ENCODE data around the gene SMTN. TPM values are rescaled to one million over a fixed set of nuclear protein-coding genes. Genes with fewer than 3 reads are reported as not detected.
"Not testable (repeated sequence)": the region's sequence is repeated elsewhere in the genome, so short reads cannot be mapped to it uniquely, and the experiment has no call there.

SMTN gene
- total RNA-seq, 1 experiment from 2014 or later, result 23.5 TPM

GRCh38 chr22:31046539-31047226, 34.4 kb upstream of the SMTN start:
- DNase-seq, result no peak
- H2AFZ ChIP-seq (ENCODE audit: low read length), result no peak overlapping the region
- no peaks in the 10 kb centered on the region for H3K9me2 ChIP-seq (replicated peaks; ENCODE audit: insufficient read depth, low read length)
- no peaks in the 10 kb centered on the region for H4K20me1 ChIP-seq (ENCODE audit: insufficient read depth, low read depth, low read length)
- no peaks in the 10 kb centered on the region for H3K36me3 ChIP-seq (ENCODE audit: insufficient read depth, low read length)
- H3K4me3 ChIP-seq (ENCODE audit: low read length), result no peak overlapping the region
- no peaks in the 10 kb centered on the region for H3K79me2 ChIP-seq (ENCODE audit: low read length)
- H3K9me3 ChIP-seq (ENCODE audit: low read length), result no peaks in the 10 kb centered on the region
- no peak overlapping the region for H3K9ac ChIP-seq (ENCODE audit: low read length)
- H3K4me1 ChIP-seq (ENCODE audit: low read length), result no peaks in the 10 kb centered on the region
- H3K4me2 ChIP-seq (ENCODE audit: low read depth, low read length, poor library complexity, severe bottlenecking), result no peak overlapping the region
- no peak overlapping the region for H3K27ac ChIP-seq (ENCODE audit: low read length)
- H3K27me3 ChIP-seq (ENCODE audit: low read length), result no peaks in the 10 kb centered on the region

DNA sequence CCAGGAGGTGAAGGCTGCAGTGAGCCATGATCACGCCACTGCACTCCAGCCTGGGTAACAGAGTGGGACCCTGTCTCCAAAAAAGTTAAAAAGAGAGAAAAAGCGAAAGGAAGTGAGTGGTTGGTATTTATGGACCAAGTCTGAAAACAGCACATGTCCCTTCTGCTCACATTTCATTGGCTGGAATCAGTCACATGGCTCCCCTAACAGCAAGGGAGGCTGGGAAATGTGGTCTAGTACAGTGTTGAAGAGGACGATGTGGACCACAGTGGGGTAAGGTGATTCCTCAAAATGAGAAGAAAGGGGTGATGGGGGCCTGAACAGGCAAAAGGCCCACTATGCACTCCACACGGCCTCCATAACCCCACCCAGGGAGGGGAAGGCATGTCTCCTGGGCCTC, 32.5 kb upstream of the SMTN start:
- H3K9me3 ChIP-seq (ENCODE audit: low read length), result no peaks in the 10 kb centered on the region
- no peak overlapping the region for H3K9ac ChIP-seq (ENCODE audit: low read length)
- no peaks in the 10 kb centered on the region for H3K36me3 ChIP-seq (ENCODE audit: insufficient read depth, low read length)
- no peak overlapping the region for H3K4me2 ChIP-seq (ENCODE audit: low read depth, low read length, poor library complexity, severe bottlenecking)
- H4K20me1 ChIP-seq (ENCODE audit: insufficient read depth, low read depth, low read length), result no peaks in the 10 kb centered on the region
- H3K79me2 ChIP-seq (ENCODE audit: low read length), result no peaks in the 10 kb centered on the region
- peak; percentile 59 for DNase-seq
- no peaks in the 10 kb centered on the region for H3K9me2 ChIP-seq (replicated peaks; ENCODE audit: insufficient read depth, low read length)
- no peak overlapping the region for H3K27ac ChIP-seq (ENCODE audit: low read length)
- no peak overlapping the region for H2AFZ ChIP-seq (ENCODE audit: low read length)
- no peaks in the 10 kb centered on the region for H3K27me3 ChIP-seq (ENCODE audit: low read length)
- H3K4me3 ChIP-seq (ENCODE audit: low read length), result no peak overlapping the region
- H3K4me1 ChIP-seq (ENCODE audit: low read length), result no peaks in the 10 kb centered on the region

GRCh38 chr22:31049815-31050420, 31.2 kb upstream of the SMTN start:
- no peak for DNase-seq
- H3K9me2 ChIP-seq (replicated peaks; ENCODE audit: insufficient read depth, low read length), result no peaks in the 10 kb centered on the region
- no peaks in the 10 kb centered on the region for H4K20me1 ChIP-seq (ENCODE audit: insufficient read depth, low read depth, low read length)
- H3K36me3 ChIP-seq (ENCODE audit: insufficient read depth, low read length), result no peaks in the 10 kb centered on the region
- H3K9me3 ChIP-seq (ENCODE audit: low read length), result no peaks in the 10 kb centered on the region
- no peaks in the 10 kb centered on the region for H3K4me1 ChIP-seq (ENCODE audit: low read length)
- H3K4me2 ChIP-seq (ENCODE audit: low read depth, low read length, poor library complexity, severe bottlenecking), result no peak overlapping the region
- no peak overlapping the region for H2AFZ ChIP-seq (ENCODE audit: low read length)
- H3K27me3 ChIP-seq (ENCODE audit: low read length), result no peaks in the 10 kb centered on the region
- no peak overlapping the region for H3K27ac ChIP-seq (ENCODE audit: low read length)
- H3K79me2 ChIP-seq (ENCODE audit: low read length), result no peaks in the 10 kb centered on the region
- no peak overlapping the region for H3K4me3 ChIP-seq (ENCODE audit: low read length)
- no peak overlapping the region for H3K9ac ChIP-seq (ENCODE audit: low read length)

- Histone ChIP-seq H3K27me3 (ENCODE audit: low read length) (no peaks in the 10 kb centered on the region), H3K4me1 (ENCODE audit: low read length) (no peaks in the 10 kb centered on the region), H3K27ac (ENCODE audit: low read length) (no peak overlapping the region), H4K20me1 (ENCODE audit: insufficient read depth, low read depth, low read length) (no peaks in the 10 kb centered on the region), H2AFZ (ENCODE audit: low read length) (no peak overlapping the region), H3K9me3 (ENCODE audit: low read length) (no peaks in the 10 kb centered on the region), H3K36me3 (ENCODE audit: insufficient read depth, low read length) (no peaks in the 10 kb centered on the region), H3K79me2 (ENCODE audit: low read length) (no peaks in the 10 kb centered on the region), H3K9me2 (replicated peaks; ENCODE audit: insufficient read depth, low read length) (no peaks in the 10 kb centered on the region), H3K9ac (ENCODE audit: low read length) (no peak overlapping the region), H3K4me2 (ENCODE audit: low read depth, low read length, poor library complexity, severe bottlenecking) (no peak overlapping the region), H3K4me3 (ENCODE audit: low read length) (no peak overlapping the region)
- no peak for DNase-seq
Measured at GRCh38 chr22:31055117-31055634, 25.9 kb upstream of the SMTN start.

- Histone ChIP-seq H3K27ac (ENCODE audit: low read length) (no peak overlapping the region), H3K4me3 (ENCODE audit: low read length) (no peak overlapping the region), H3K4me1 (ENCODE audit: low read length) (no peaks in the 10 kb centered on the region), H3K4me2 (ENCODE audit: low read depth, low read length, poor library complexity, severe bottlenecking) (no peak overlapping the region), H3K27me3 (ENCODE audit: low read length) (no peaks in the 10 kb centered on the region), H3K9me2 (replicated peaks; ENCODE audit: insufficient read depth, low read length) (no peaks in the 10 kb centered on the region), H3K36me3 (ENCODE audit: insufficient read depth, low read length) (no peaks in the 10 kb centered on the region), H3K9ac (ENCODE audit: low read length) (no peak overlapping the region), H3K9me3 (ENCODE audit: low read length) (no peaks in the 10 kb centered on the region), H3K79me2 (ENCODE audit: low read length) (no peaks in the 10 kb centered on the region), H4K20me1 (ENCODE audit: insufficient read depth, low read depth, low read length) (no peaks in the 10 kb centered on the region), H2AFZ (ENCODE audit: low read length) (no peak overlapping the region)
- DNase-seq, result no peak
Measured at GRCh38 chr22:31055635-31056159, 25.4 kb upstream of the SMTN start.

DNA sequence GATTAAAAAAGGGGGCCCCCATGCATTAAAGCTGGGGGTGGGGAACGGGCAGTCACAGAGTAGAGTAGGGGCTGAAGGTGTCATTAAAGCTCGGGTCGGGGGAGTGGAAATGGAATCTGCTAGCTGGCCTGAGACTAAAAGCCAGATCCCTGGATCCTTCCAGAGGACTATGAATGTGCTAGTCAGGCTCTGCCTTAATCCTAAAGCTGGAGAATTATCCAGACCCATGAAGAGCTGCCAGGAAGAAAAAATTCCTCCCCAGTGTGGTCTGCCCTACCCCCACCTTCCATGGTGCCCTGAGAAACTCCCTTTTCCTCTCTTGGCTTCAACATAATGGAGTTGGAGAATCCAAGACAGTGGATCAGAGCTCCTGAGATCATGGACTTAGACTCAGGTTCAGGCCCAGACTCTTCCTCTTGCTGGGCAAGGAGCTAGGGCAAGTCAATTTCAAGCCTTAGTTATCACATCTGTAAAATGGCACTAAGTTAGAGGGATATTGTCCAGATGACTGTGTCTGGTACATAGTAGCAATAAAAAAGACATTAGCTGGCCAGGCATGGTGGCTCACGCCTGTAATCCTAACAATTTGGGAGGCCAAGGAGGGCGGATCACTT, 24.0 kb upstream of the SMTN start:
- Histone ChIP-seq H2AFZ (ENCODE audit: low read length) (no peak overlapping the region), H3K79me2 (ENCODE audit: low read length) (no peaks in the 10 kb centered on the region), H3K27ac (ENCODE audit: low read length) (no peak overlapping the region), H3K9me3 (ENCODE audit: low read length) (no peaks in the 10 kb centered on the region), H3K4me2 (ENCODE audit: low read depth, low read length, poor library complexity, severe bottlenecking) (no peak overlapping the region), H3K9me2 (replicated peaks; ENCODE audit: insufficient read depth, low read length) (no peaks in the 10 kb centered on the region), H4K20me1 (ENCODE audit: insufficient read depth, low read depth, low read length) (no peaks in the 10 kb centered on the region), H3K9ac (ENCODE audit: low read length) (no peak overlapping the region), H3K4me1 (ENCODE audit: low read length) (no peaks in the 10 kb centered on the region; the same call in 1 of the 2 replicates), H3K27me3 (ENCODE audit: low read length) (no peaks in the 10 kb centered on the region), H3K36me3 (ENCODE audit: insufficient read depth, low read length) (no peaks in the 10 kb centered on the region), H3K4me3 (ENCODE audit: low read length) (no peak overlapping the region)
- DNase-seq, result no peak

- H4K20me1 ChIP-seq (ENCODE audit: insufficient read depth, low read depth, low read length); H3K9ac ChIP-seq (ENCODE audit: low read length); H3K36me3 ChIP-seq (ENCODE audit: insufficient read depth, low read length); H3K4me2 ChIP-seq (ENCODE audit: low read depth, low read length, poor library complexity, severe bottlenecking); H2AFZ ChIP-seq (ENCODE audit: low read length); DNase-seq; H3K79me2 ChIP-seq (ENCODE audit: low read length); H3K9me3 ChIP-seq (ENCODE audit: low read length); H3K9me2 ChIP-seq (replicated peaks; ENCODE audit: insufficient read depth, low read length); H3K27ac ChIP-seq (ENCODE audit: low read length); H3K27me3 ChIP-seq (ENCODE audit: low read length); H3K4me3 ChIP-seq (ENCODE audit: low read length): not testable (repeated sequence)
- H3K4me1 ChIP-seq (ENCODE audit: low read length), result peaks cover 17% of the 10 kb centered on the region
Measured at GRCh38 chr22:31059663-31060062, 21.5 kb upstream of the SMTN start.

DNA sequence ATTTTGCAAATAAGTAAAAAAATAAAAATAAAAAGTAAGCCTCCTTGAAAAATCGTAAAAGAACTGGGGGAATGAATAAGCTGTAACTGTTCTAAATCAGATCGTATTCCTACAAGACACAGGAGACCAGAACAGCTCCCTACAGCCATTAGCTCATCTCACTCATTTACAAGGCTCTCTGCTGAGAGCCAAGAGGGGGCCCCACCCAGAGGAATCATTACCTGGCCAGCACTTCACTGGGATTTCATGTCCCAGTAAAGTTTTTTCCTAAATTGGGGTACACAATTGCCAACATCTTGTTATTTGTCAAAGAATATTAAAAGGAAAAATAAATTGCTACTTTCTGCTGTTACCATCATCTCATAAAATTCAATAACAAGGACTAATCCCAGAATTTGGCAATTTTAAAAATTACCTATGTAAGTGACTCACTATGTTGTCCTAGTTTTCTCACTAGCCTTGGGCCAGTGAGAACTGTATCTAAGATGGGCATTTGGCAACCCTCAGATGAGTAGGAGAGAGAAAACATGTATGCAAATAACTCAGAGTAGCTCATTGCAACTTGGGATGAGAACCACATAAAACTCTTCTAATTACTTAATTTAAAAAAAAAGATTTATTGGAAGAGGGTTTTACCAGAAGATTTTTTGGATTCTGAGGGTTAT, 18.4 kb upstream of the SMTN start:
- H3K9me2 ChIP-seq (replicated peaks; ENCODE audit: insufficient read depth, low read length), result no peaks in the 10 kb centered on the region
- H3K27ac ChIP-seq (ENCODE audit: low read length), result peak overlapping the region; percentile 87
- no peaks in the 10 kb centered on the region for H3K36me3 ChIP-seq (ENCODE audit: insufficient read depth, low read length)
- peak overlapping the region; percentile 73 for H2AFZ ChIP-seq (ENCODE audit: low read length)
- H3K9me3 ChIP-seq (ENCODE audit: low read length), result no peaks in the 10 kb centered on the region
- H3K4me2 ChIP-seq (ENCODE audit: low read depth, low read length, poor library complexity, severe bottlenecking), result peak overlapping the region; percentile 78
- peaks cover 12% of the 10 kb centered on the region for H3K79me2 ChIP-seq (ENCODE audit: low read length)
- no peaks in the 10 kb centered on the region for H3K27me3 ChIP-seq (ENCODE audit: low read length)
- H3K4me1 ChIP-seq (ENCODE audit: low read length), result peaks cover 24% of the 10 kb centered on the region
- DNase-seq, result no peak
- no peaks in the 10 kb centered on the region for H4K20me1 ChIP-seq (ENCODE audit: insufficient read depth, low read depth, low read length)
- peak overlapping the region; percentile 77 for H3K9ac ChIP-seq (ENCODE audit: low read length)
- 0 out of 2 replicates have a peak overlapping the region, but pooled peaks have one; percentile 84 for H3K4me3 ChIP-seq (ENCODE audit: low read length)
